ENCODE measurements around the gene OR5D14.

Gene OR5D14

GRCh38 chr11:55795256-55795655 is at the start of gene OR5D14:
OR5D14 (plus strand) TSS chr11:55795556; CDS start chr11:55795556, 0 bp downstream.
- no peak for FAIRE-seq

GRCh38 chr11:55773138-55773537 is 22.2 kb upstream of the OR5D14 start, which contains the start of gene OR5D13:
OR5D13 (plus strand) TSS chr11:55773438; CDS start chr11:55773438, 0 bp downstream.
- no peak for FAIRE-seq

GRCh38 chr11:55791606-55792005 is 3.8 kb upstream of the OR5D14 start:
- no peak for FAIRE-seq

- FAIRE-seq: no peak
Measured at GRCh38 chr11:55793321-55793720, 2.0 kb upstream of the OR5D14 start.

GRCh38 chr11:55806248-55806647 is 10.9 kb downstream of the OR5D14 start:
- no peak for FAIRE-seq

- FAIRE-seq: no peak
Measured at GRCh38 chr11:55811067-55811466, 15.7 kb downstream of the OR5D14 start, which contains the start of gene OR5L1. OR5L1 (plus strand) TSS chr11:55811367; CDS start chr11:55811467, 100 bp downstream.

GRCh38 chr11:55819330-55819729 is 24.0 kb downstream of the OR5D14 start, which contains the start of gene OR5D18:
OR5D18 (plus strand) TSS chr11:55819630; CDS start chr11:55819630, 0 bp downstream.
- FAIRE-seq: no peak

- no peak for FAIRE-seq
Measured at GRCh38 chr11:55826919-55827318, 31.6 kb downstream of the OR5D14 start, which contains the start of gene OR5L2. OR5L2 (plus strand) TSS chr11:55827219; CDS start chr11:55827219, 0 bp downstream.

- FAIRE-seq: no peak
Measured at GRCh38 chr11:55838452-55838851, 43.1 kb downstream of the OR5D14 start, which contains the start of gene OR5D16. OR5D16 (plus strand) TSS chr11:55838752; CDS start chr11:55838752, 0 bp downstream.

Measured in endometrium (tissue), 2 donors.